ENCODE data around the gene MYNN. TPM values are rescaled to one million over a fixed set of nuclear protein-coding genes. Genes with fewer than 3 reads are reported as not detected.

MYNN gene
- total RNA-seq, 1 experiment from 2014 or later = 13.5 TPM

- POLR2A ChIA-PET = no interaction called here
- CTCF ChIA-PET = no interaction called here
Measured at GRCh38 chr3:169818316-169818715, 45.1 kb downstream of the MYNN start.

More at GRCh38 chr3:169818316-169818715, 45.1 kb downstream of the MYNN start:
- Histone ChIP-seq H3K27me3 (ENCODE audit: insufficient read depth, low read length) (no peaks in the 10 kb centered on the region), H3K9me3 (ENCODE audit: control insufficient read depth in 1 of 2, insufficient read depth in 1 of 2, low read depth in 1 of 2, low read length in 2 of 2) (no peaks in the 10 kb centered on the region), H4K20me1 (ENCODE audit: insufficient read depth) (no peaks in the 10 kb centered on the region), H3K4me1 (ENCODE audit: control insufficient read depth in 1 of 2, insufficient read depth in 2 of 2, low read length in 2 of 2) (no peaks in the 10 kb centered on the region), H2AFZ (ENCODE audit: low read depth, low read length, poor library complexity, severe bottlenecking) (no peak overlapping the region), H3K4me2 (ENCODE audit: low read length) (no peak overlapping the region), H3K9me2 (ENCODE audit: insufficient read depth) (no peaks in the 10 kb centered on the region), H3K27ac (ENCODE audit: low read depth, low read length) (no peak overlapping the region), H3K79me2 (ENCODE audit: insufficient read depth, low read length) (no peaks in the 10 kb centered on the region), H3K9ac (ENCODE audit: low read length) (no peak overlapping the region), H3K4me3 (replicated peaks in 1 of 2; ENCODE audit: low read depth in 1 of 2, low read length in 2 of 2) (no peak overlapping the region), H3K36me3 (ENCODE audit: control insufficient read depth in 1 of 2, insufficient read depth in 2 of 2, low read length in 2 of 2) (no peaks in the 10 kb centered on the region)
- ATAC-seq (no peak), DNase-seq (ENCODE audit: low read depth, low spot score) (no peak)
- no TSS peak for BruUV-seq (replicated peaks)
- RAD21 ChIA-PET (ENCODE audit: low non-redundant PET in 1 of 2, low total read pairs in 2 of 2, uncharacterized antibody in 2 of 2, unreplicated experiment in 2 of 2) = no interaction called here
- intact Hi-C loops (cut with micrococcal nuclease) = no loop called here
- TF ChIP-seq SRF (IDR thresholded peaks at IDR 0.05; ENCODE audit: low read depth) (no peak), CBX3 (IDR thresholded peaks at IDR 0.05; ENCODE audit: low read depth) (no peak), JUND (IDR thresholded peaks at IDR 0.05) (no peak), EGR1 (IDR thresholded peaks at IDR 0.05; ENCODE audit: low read depth) (no peak), RAD21 (IDR thresholded peaks at IDR 0.05; ENCODE audit: low read depth) (no peak), SP1 (IDR thresholded peaks at IDR 0.05; ENCODE audit: low read depth) (no peak), EZH2 (IDR thresholded peaks at IDR 0.05) (no peak), ZFX (IDR thresholded peaks at IDR 0.05) (no peak), ZNF274 (IDR thresholded peaks at IDR 0.05; ENCODE audit: low read depth, low read length) (no peak), CTCF (IDR thresholded peaks at IDR 0.05 in 2 of 3, conservative IDR thresholded peaks at IDR 0.05 in 1 of 3; ENCODE audit: borderline replicate concordance in 1 of 3, insufficient read depth in 1 of 3, low read depth in 2 of 3, low read length in 2 of 3) (no peak)
- TF ChIP-seq, protein P1, sequence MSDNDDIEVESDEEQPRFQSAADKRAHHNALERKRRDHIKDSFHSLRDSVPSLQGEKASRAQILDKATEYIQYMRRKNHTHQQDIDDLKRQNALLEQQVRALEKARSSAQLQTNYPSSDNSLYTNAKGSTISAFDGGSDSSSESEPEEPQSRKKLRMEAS (IDR thresholded peaks at IDR 0.05) = no peak
